GM19239 (cell line): Measurements from ENCODE around the gene TPD52L1.
"Not testable (repeated sequence)": the region's sequence is repeated elsewhere in the genome, so short reads cannot be mapped to it uniquely, and the experiment has no call there.

Experiments used
- DNase-seq: peaks from one replicate; pipeline ENCODE4 v3.0.0; 2011; ENCODE audit warnings: low spot score; ENCODE audit not compliant: insufficient read length
- FAIRE-seq: peaks from 2 replicates; lab custom pipeline; 2011; peaks lifted over from hg19 to GRCh38; lab: Jason Lieb, UNC

The TPD52L1 gene, protein sequence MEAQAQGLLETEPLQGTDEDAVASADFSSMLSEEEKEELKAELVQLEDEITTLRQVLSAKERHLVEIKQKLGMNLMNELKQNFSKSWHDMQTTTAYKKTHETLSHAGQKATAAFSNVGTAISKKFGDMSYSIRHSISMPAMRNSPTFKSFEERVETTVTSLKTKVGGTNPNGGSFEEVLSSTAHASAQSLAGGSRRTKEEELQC

DNA sequence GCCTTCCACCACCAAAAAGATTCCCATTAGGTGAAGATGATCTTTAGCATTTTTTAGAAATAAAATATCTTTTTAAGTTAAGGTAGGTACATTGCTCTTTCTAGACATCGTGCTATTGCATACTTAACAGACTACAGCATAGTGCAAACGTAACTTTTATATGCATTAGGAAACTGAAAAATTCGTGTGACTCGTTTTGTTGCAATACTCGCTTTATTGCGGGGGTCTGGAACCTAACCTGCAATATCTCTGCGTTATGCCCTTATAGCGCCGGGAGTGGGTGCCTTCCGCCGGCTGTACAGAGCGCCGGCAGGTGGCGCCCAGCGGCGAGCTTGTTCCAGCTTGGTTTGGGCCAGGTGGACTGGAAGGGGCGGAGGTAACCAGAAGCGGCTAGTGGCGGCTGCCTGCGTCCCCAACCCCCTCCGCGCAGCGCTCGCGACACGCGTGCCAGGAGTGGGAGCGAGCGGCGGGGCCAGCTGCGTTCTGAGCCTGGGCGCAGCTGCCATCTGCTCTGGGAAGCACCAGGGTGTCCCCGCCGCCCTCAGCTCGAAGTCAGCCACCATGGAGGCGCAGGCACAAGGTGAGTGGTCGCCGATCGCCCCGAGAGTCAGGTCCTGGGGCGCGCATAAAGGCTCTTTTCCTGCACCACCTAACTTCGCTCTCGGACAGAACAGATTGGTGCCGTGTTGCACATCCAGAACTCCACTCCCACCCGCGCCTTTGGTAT lies at the start of gene TPD52L1:
Gene TPD52L1 (plus strand): TSS at position 383 of the 727 bp plus-strand sequence. CDS start 179 bp downstream, at position 562.
- DNase-seq (peak; percentile 67), FAIRE-seq (peak; percentile 44)

DNA sequence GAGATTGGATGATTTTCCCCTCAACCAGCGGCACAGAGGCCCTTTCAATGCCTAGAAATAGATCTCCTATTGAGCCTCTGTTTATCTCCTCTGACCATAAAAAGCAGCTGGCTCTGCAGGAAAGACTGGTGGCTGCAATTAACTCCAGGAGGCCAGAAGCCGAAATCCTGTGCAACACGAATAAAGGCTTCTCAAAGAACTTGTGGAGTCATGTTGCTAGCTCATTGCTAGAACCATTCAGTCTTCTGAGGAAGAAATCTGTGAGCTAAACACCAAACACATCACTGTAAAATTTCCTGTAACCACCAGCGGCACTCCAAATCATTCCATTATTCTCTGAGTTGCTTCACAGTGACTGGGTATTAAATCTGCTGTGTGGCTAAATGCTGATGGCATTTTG lies 49.1 kb upstream of the TPD52L1 start:
- FAIRE-seq (no peak), DNase-seq (no peak)

GRCh38 chr6:125107048-125107447 lies 46.5 kb upstream of the TPD52L1 start:
- DNase-seq (no peak), FAIRE-seq (no peak)

- FAIRE-seq: no peak
- no peak for DNase-seq
Measured at GRCh38 chr6:125107896-125108295, 45.7 kb upstream of the TPD52L1 start.

- no peak for FAIRE-seq
- DNase-seq: no peak
Measured at GRCh38 chr6:125110056-125110455, 43.5 kb upstream of the TPD52L1 start.

DNA sequence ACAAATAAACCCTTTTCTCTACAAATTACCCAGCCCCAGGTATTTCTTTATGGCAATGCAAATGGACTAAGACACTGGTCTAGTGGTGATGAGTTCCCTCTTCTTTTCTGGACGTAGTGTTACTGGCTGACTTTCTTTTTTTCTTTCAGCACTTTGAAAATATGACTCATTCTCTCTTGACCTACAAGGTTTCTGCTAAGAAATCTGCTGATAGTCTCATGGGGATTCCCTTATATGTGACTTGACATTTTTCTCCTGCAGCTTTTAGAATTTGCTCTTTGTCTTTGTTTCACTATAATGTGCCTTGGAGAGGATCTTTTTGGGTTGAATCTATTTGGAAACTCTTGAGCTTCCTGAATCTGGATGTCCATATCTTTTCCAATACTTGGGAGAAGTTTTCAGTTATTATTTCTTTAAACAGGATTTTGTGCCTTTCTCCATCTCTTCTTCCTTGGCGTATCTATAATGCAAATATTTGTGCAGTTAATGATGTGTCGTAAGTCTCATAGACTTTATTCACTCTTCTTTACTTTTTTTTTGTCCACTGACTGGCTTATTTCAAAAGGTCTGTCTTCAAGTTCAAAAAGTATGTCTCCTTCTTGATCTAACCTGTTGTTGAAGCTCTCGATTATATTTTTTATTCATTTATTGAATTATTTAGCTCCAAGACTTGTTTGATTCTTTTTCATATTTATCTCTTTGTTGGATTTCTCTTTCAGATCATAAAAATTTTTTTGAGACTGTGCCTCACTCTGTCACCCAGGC lies 42.2 kb upstream of the TPD52L1 start:
- DNase-seq: no peak
- FAIRE-seq: no peak

GRCh38 chr6:125112934-125113333 lies 40.6 kb upstream of the TPD52L1 start:
- FAIRE-seq (no peak), DNase-seq (no peak)

GRCh38 chr6:125114248-125114858 lies 39.2 kb upstream of the TPD52L1 start:
- FAIRE-seq: no peak
- DNase-seq: no peak

DNA sequence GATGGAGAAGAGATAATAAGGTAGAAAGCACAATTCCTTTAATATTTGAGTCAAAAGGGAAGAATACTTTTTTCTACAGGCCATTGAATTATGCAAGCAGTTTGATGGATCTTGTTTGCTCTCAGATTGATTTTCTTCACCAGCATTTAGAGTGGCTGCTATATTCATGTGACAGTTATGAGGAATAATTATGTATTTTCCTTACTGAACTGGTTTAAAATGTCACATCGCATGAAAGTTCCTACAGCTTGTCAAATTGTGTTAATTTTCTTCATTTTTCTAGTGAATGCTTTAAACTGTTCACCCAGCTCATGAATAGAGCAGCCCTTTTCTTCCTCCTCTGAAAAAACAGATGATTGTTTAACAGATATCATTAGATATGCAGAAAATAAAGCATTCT lies 37.4 kb upstream of the TPD52L1 start:
- DNase-seq (no peak), FAIRE-seq (no peak)

- FAIRE-seq: no peak
- DNase-seq: no peak
Measured at GRCh38 chr6:125116710-125117109, 36.9 kb upstream of the TPD52L1 start.

DNA sequence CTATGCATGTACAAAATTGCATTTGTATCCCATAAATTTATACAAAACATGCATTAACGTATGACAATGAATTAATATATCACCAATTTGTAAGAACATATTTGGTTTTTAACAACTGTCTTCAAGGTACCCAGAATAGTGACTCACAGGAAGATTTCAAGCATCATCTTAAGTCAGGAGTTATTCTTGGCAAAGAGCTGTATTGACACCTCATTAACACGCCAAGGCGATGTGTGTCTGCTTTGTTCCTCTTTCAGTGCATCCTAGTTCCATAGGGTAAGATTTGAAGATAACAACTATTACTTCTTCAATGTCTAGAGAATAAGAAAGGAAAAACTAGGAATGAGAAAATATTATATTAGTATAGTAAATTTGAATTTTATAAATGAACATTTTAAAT lies 35.8 kb upstream of the TPD52L1 start:
- no peak for DNase-seq
- FAIRE-seq: no peak

GRCh38 chr6:125120054-125120590 lies 33.5 kb upstream of the TPD52L1 start:
- no peak for FAIRE-seq
- DNase-seq: no peak

DNA sequence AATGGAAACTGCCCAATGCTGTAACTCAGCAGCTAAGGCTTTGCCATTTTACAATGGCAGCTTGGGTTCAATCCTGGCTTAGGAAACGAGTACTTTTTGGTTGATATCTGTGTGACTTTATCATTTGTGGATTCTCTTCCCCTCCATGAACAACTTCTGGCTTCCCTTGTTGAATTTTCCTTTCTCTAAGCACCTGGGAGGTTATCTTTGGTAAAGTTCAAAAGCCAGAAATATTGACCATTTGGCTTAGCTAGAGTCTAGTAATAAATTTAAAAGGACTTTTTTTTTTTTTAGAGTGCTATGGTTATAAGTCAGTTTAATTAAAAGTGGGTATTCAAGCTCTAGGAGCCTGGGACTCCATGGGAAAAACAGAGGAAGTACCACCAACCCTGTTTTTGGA lies 31.7 kb upstream of the TPD52L1 start:
- DNase-seq: no peak
- FAIRE-seq: no peak

- DNase-seq: no peak
- FAIRE-seq: no peak
Measured at GRCh38 chr6:125123051-125123450, 30.5 kb upstream of the TPD52L1 start.

- DNase-seq (no peak), FAIRE-seq (no peak)
Measured at GRCh38 chr6:125123468-125124048, 30.0 kb upstream of the TPD52L1 start.

GRCh38 chr6:125124049-125124669 lies 29.4 kb upstream of the TPD52L1 start:
- DNase-seq (no peak), FAIRE-seq (no peak)

- not testable (repeated sequence) for FAIRE-seq, DNase-seq
Measured at GRCh38 chr6:125125856-125126255, 27.7 kb upstream of the TPD52L1 start.

DNA sequence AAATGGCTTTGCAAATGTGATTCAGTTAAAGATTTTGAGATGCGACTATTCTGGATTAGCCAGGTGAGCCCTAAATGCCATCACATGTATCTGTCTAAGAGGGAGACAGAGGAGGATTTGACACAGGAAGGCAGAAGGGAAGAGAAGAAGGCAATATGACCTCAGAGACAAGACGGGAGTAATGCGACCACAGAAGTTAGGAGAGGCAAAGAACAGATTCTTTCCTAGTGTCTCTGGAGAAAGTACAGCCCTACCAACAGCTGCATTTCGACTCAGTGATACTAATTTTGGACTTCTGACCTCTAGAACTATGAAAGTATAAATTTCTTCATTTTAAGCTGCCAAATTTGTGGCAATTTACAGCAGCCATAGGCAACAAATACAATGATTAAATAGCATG lies 24.2 kb upstream of the TPD52L1 start:
- FAIRE-seq: no peak
- no peak for DNase-seq

GRCh38 chr6:125132058-125132457 lies 21.5 kb upstream of the TPD52L1 start:
- no peak for DNase-seq
- FAIRE-seq: no peak

DNA sequence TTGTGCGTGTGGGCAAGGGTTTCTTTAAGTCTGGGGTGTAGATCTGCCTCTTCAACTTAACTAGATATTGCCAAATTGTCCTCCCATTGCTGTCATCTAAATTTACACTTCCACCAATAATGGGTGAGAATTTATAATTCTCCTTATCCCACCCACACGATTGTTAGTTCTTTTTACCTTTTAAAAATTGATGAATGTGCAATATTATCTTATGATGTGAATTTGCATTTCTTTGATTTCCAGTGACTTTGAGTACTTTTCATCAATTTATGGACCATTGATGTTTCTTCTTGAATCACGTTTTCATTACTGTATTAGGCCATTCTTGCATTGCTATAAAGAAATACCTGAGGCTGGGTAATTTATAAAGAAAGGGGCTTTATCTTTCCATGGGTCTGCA lies 17.2 kb upstream of the TPD52L1 start:
- DNase-seq (no peak), FAIRE-seq (no peak)
